Gastrocnemius medialis (tissue), 4 donors: ENCODE data around the gene ELAPOR1. TPM values are rescaled to one million over a fixed set of nuclear protein-coding genes. Genes with fewer than 3 reads are reported as not detected.
A peak's percentile ranks its signal among the peaks of the same experiment; 100 is the strongest.

Experiments
- ATAC-seq, 2 donors: fragments of 150-250 bp; one replicate each; pipeline ENCODE4 v1.9.1; 2016
- DNase-seq, 2 donors: peaks; one replicate each; pipeline ENCODE4 v3.0.0-alpha.2; 2019
- H3K27ac ChIP-seq, 4 donors: fragments of 200-600 bp; sonication (generic); 1 replicate in 1 of 4; 2 replicates in 3 of 4; pipeline ENCODE4 v1.5.1; 2016 to 2018; ENCODE audit warnings: mild to moderate bottlenecking in 2 of 4, moderate library complexity in 1 of 4
- H3K27me3 ChIP-seq, 3 donors: fragments of 200-600 bp; sonication (generic) in 2 of 3; 1 replicate in 1 of 3; 2 replicates in 2 of 3; pipeline versions ENCODE4 v1.5.1 to v1.6.0; 2016 to 2019; ENCODE audit warnings: mild to moderate bottlenecking in 1 of 3, moderate library complexity in 1 of 3
- H3K36me3 ChIP-seq, 2 donors: fragments of 200-600 bp; sonication (generic) in 1 of 2; one replicate each; pipeline ENCODE4 v1.5.1; 2017 to 2018
- H3K4me1 ChIP-seq, 2 donors: fragments of 200-600 bp; sonication (generic) in 1 of 2; one replicate each; pipeline ENCODE4 v1.5.1; 2016 to 2017; ENCODE audit warnings: mild to moderate bottlenecking in 2 of 2
- H3K4me3 ChIP-seq, 4 donors: fragments of 200-600 bp; sonication (generic) in 3 of 4; 1 replicate in 1 of 4; 2 replicates in 3 of 4; pipeline ENCODE4 v1.5.1; 2016 to 2019; ENCODE audit warnings: mild to moderate bottlenecking in 2 of 4
- H3K9me3 ChIP-seq, 3 donors: fragments of 200-600 bp; sonication (generic) in 2 of 3; 1 replicate in 1 of 3; 2 replicates in 2 of 3; pipeline ENCODE4 v1.5.1; 2016 to 2019
- POLR2A ChIP-seq, 2 donors: fragments of 450-650 bp; IDR thresholded peaks; one replicate each; pipeline ENCODE4 v1.6.1; 2017; ENCODE audit warnings: antibody characterized with exemption in 2 of 2, mild to moderate bottlenecking in 2 of 2, moderate library complexity in 2 of 2
- in situ Hi-C, 4 donors: fragments of 200-750 bp; cut with MboI; loops; one replicate each; pipeline versions ENCODE4 v1.15.0 to v1.8.0; 2017; ENCODE audit warnings: low sequenced_read_pairs in 4 of 4
- intact Hi-C: fragments of 100-400 bp; cut with DNase I; formaldehyde crosslinking; loops from one replicate; pipeline ENCODE4 v1.15.1; 2023; ENCODE audit warnings: low total_unique reads
- total RNA-seq, 4 donors: library from RNA; depleted of rRNA; stranded (reverse); fragments of >200 nt; gene quantifications; one replicate each; pipeline versions ENCODE4 v1.1.0 to v1.2.3, GENCODE V29; 2016
- TF ChIP-seq, protein P1 (sequence below), 5 experiments: fragments of 450-650 bp in 3 of 5; fragments of 200-600 bp in 2 of 5; sonication (generic) in 2 of 5; IDR thresholded peaks in 4 of 5; conservative IDR thresholded peaks in 1 of 5; 1 replicate in 4 of 5; 2 replicates in 1 of 5; pipeline ENCODE4 v1.5.1; 2016 to 2019; ENCODE audit warnings: antibody characterized with exemption in 5 of 5, mild to moderate bottlenecking in 3 of 5, moderate library complexity in 3 of 5

ELAPOR1 gene
- total RNA-seq, 4 donors from 2014 or later: 0.17 TPM; not detected in 3

DNA sequence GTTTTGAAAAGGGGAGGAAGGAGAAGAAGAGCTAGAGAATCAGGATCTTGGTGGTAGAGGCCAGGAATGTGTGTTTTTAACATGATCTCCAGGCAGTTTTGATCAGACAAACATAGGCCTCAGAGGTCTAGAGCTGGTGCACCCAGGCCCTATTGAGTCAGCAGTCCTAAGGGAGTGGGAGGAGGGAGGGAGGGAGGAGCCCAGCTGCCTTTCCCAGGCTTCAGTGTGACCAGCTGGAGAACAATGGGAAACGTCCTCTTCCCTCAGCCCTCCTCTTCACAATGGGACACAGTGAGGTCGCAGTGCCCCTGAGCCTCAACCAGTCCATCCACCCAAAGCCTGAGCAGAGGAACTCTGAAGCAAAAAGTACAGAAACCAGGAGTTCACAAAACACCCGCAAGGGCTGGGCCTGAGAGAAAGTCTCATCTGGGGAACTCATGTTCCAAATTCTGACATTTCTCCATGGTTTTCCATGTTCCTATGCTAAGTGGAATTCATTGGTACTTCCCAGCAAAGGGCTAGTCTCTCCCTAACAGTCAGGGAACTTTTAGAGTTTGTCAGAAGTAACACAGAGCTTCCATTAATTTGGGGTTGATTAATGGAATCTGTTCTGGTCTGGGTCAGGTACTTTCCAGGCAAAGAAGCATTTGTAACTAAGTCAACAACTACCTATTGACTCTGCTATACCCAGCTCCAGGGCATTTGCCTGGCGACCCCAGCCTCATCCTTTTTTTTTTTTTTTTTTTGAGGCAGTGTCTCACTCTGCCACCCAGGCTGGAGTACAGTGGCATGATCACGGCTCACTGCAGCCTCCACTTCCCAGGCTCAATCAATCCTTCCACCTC lies 37.5 kb downstream of the ELAPOR1 start:
- H3K27me3 ChIP-seq: no peaks in the 10 kb centered on the region
- ATAC-seq (no peak), DNase-seq (peak in 1 of 2 donors; percentile 24)
- no peak overlapping the region for H3K4me3 ChIP-seq
- TF ChIP-seq, protein P1, sequence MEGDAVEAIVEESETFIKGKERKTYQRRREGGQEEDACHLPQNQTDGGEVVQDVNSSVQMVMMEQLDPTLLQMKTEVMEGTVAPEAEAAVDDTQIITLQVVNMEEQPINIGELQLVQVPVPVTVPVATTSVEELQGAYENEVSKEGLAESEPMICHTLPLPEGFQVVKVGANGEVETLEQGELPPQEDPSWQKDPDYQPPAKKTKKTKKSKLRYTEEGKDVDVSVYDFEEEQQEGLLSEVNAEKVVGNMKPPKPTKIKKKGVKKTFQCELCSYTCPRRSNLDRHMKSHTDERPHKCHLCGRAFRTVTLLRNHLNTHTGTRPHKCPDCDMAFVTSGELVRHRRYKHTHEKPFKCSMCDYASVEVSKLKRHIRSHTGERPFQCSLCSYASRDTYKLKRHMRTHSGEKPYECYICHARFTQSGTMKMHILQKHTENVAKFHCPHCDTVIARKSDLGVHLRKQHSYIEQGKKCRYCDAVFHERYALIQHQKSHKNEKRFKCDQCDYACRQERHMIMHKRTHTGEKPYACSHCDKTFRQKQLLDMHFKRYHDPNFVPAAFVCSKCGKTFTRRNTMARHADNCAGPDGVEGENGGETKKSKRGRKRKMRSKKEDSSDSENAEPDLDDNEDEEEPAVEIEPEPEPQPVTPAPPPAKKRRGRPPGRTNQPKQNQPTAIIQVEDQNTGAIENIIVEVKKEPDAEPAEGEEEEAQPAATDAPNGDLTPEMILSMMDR (IDR thresholded peaks at IDR 0.05 in 4 of 5, conservative IDR thresholded peaks at IDR 0.05 in 1 of 5): no peak
- no peak for TF ChIP-seq POLR2A (IDR thresholded peaks at IDR 0.05)
- H3K36me3 ChIP-seq: no peaks in the 10 kb centered on the region
- intact Hi-C loops (loop anchor here (2.0 to 5.0 kb wide), 3 partner anchors 41 to 63 kb away; no protein-coding TSS in a partner anchor), in situ Hi-C loops (no loop called here)
- no peaks in the 10 kb centered on the region for H3K9me3 ChIP-seq
- peak overlapping the region; percentile 87 to 93 (median 90) for H3K27ac ChIP-seq
- peaks cover 20 to 24% of the 10 kb centered on the region in 2 donors for H3K4me1 ChIP-seq

DNA sequence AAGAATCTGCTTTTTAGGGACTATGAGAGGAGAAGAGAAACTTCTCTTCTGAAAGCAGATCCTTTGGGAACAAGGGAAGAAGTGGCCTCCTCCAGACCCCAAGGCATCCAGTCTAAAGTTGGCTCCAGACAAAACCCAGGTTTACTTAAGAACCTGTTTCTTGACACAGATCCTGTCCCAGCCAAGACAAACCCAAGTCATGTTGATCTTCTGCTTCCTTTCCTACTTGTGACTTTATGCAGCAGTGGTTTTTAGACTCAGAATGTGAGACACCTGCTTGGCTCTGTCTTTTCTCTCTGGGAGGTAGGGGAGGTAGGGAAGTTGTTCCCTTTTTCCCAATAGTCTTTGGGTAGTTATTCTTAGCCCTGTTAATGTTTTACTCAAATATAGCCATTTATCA lies 38.3 kb downstream of the ELAPOR1 start:
- no peak for DNase-seq
- Histone ChIP-seq H3K4me1 (peaks cover 20 to 24% of the 10 kb centered on the region in 2 donors), H3K27ac (no peak overlapping the region), H3K27me3 (no peaks in the 10 kb centered on the region), H3K36me3 (no peaks in the 10 kb centered on the region), H3K4me3 (no peak overlapping the region), H3K9me3 (no peaks in the 10 kb centered on the region)
- ATAC-seq: no peak
- intact Hi-C loops (loop anchor here (5.0 kb wide), 1 partner anchor 50 kb away; no protein-coding TSS in a partner anchor), in situ Hi-C loops (no loop called here)
- TF ChIP-seq POLR2A (IDR thresholded peaks at IDR 0.05): no peak
- TF ChIP-seq, protein P1 (IDR thresholded peaks at IDR 0.05 in 4 of 5, conservative IDR thresholded peaks at IDR 0.05 in 1 of 5): no peak

DNA sequence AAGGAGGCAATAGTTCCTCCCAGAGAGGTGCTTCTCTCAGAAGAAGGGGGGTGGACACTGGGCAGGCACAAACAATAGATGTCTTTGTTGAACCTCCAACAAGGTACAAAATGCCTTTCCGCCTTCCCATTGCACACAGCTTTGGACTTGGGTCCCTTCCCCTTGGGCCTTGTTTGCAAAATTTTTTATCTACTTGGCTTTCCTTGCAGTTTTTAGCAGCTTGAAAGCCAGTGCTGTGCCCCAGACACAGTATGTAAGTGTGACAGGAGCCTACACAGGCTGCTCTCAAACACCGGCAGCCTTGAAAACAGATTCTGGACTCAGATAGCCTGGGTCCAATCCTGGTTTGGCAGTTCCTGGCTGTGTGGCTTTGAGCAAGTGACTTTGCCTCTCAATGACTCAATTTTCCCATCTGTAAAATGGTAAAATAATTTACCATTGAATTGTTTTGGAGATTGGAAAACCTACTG lies 43.0 kb downstream of the ELAPOR1 start:
- no peak for TF ChIP-seq POLR2A (IDR thresholded peaks at IDR 0.05)
- TF ChIP-seq, protein P1 (IDR thresholded peaks at IDR 0.05 in 4 of 5, conservative IDR thresholded peaks at IDR 0.05 in 1 of 5): no peak

DNA sequence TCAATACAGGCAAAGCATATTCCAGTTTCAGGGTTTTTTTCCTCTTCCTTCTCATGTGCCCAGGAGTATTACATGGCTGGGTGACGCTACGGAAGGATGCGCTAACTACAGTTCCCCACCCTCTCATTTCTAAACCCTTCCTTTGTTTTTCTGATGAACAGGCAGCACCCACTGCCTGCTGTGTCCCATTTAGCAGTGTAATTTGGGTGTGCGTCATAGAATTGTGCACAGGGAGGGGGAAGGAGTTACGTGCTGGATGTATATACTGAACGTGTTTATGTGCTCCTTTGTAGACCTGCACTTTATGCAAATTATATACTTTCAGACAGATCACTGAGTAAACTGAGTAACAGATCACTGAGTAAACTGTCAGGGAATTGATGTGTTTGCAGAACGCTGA lies 44.5 kb downstream of the ELAPOR1 start:
- no peaks in the 10 kb centered on the region for H3K36me3 ChIP-seq
- in situ Hi-C loops (no loop called here), intact Hi-C loops (no loop called here)
- ATAC-seq (no peak), DNase-seq (no peak)
- no peaks in the 10 kb centered on the region for H3K9me3 ChIP-seq
- H3K4me1 ChIP-seq: no peaks in the 10 kb centered on the region
- H3K4me3 ChIP-seq: no peak overlapping the region
- no peak overlapping the region for H3K27ac ChIP-seq
- no peak for TF ChIP-seq POLR2A (IDR thresholded peaks at IDR 0.05)
- TF ChIP-seq, protein P1 (IDR thresholded peaks at IDR 0.05 in 4 of 5, conservative IDR thresholded peaks at IDR 0.05 in 1 of 5): no peak
- H3K27me3 ChIP-seq: no peaks in the 10 kb centered on the region

More for the DNA sequence above, 43.0 kb downstream of the ELAPOR1 start:
- no peak overlapping the region for H3K27ac ChIP-seq
- no peaks in the 10 kb centered on the region for H3K27me3 ChIP-seq
- H3K9me3 ChIP-seq: no peaks in the 10 kb centered on the region
- in situ Hi-C loops: no loop called here
- DNase-seq (no peak), ATAC-seq (no peak)
- intact Hi-C loops: no loop called here
- no peak overlapping the region for H3K4me3 ChIP-seq
- H3K4me1 ChIP-seq: no peaks in the 10 kb centered on the region
- no peaks in the 10 kb centered on the region for H3K36me3 ChIP-seq
